GM23338 (cell line): ENCODE data around the gene AGPAT4.

Experiments used
- CREB1 ChIP-seq: fragments of 250-450 bp; sonication (Bioruptor Pico); IDR thresholded peaks from 2 replicates; pipeline ENCODE4 v1.5.0; 2020; ENCODE audit warnings: low read depth, mild to moderate bottlenecking, moderate library complexity
- CTCF ChIP-seq, 2 experiments: fragments of 200-600 bp in 1 of 2; sonication (generic) in 1 of 2; conservative IDR thresholded peaks; 2 replicates each; pipeline versions ENCODE4 v1.5.1 to v1.6.1; 2016 to 2017; ENCODE audit warnings: antibody characterized with exemption in 2 of 2, low read depth in 2 of 2, mild to moderate bottlenecking in 2 of 2, moderate library complexity in 1 of 2
- EZH2 ChIP-seq: fragments of 200-600 bp; sonication (generic); IDR thresholded peaks from one replicate; pipeline ENCODE4 v1.8.0; 2017; ENCODE audit warnings: antibody characterized with exemption, mild to moderate bottlenecking, low read depth; ENCODE audit not compliant: unreplicated experiment
- EZH2phosphoT487 ChIP-seq: fragments of 200-600 bp; sonication (generic); IDR thresholded peaks from one replicate; pipeline ENCODE4 v1.8.1; 2018; ENCODE audit warnings: antibody characterized with exemption; ENCODE audit not compliant: unreplicated experiment
- JUNB ChIP-seq: IDR thresholded peaks from one replicate; pipeline ENCODE4 v1.6.1; 2016; ENCODE audit warnings: antibody characterized with exemption; ENCODE audit not compliant: unreplicated experiment
- NANOG ChIP-seq: IDR thresholded peaks from 2 replicates; pipeline ENCODE4 v1.6.1; 2016; ENCODE audit warnings: antibody characterized with exemption, borderline replicate concordance
- POLR2AphosphoS5 ChIP-seq: IDR thresholded peaks from 2 replicates; pipeline ENCODE4 v1.6.1; 2016; ENCODE audit warnings: antibody characterized with exemption, low read depth
- REST ChIP-seq: IDR thresholded peaks from one replicate; pipeline ENCODE4 v1.6.1; 2018; ENCODE audit warnings: antibody characterized with exemption; ENCODE audit not compliant: unreplicated experiment
- ZNF114 ChIP-seq: fragments of 250-450 bp; sonication (Bioruptor Pico); IDR thresholded peaks from 2 replicates; pipeline ENCODE4 v1.5.0; 2020; ENCODE audit warnings: mild to moderate bottlenecking, moderate library complexity
- ZNF331 ChIP-seq: fragments of 250-450 bp; sonication (Bioruptor Pico); IDR thresholded peaks from 2 replicates; pipeline ENCODE4 v1.5.0; 2020; ENCODE audit warnings: low read depth, mild to moderate bottlenecking, moderate library complexity

- no peak for TF ChIP-seq CTCF (conservative IDR thresholded peaks at IDR 0.05; ENCODE audit: low read depth in 2 of 2)
- no peak for TF ChIP-seq EZH2
- TF ChIP-seq CREB1 (CRISPR knock-in tag), result no peak
- TF ChIP-seq REST, result no peak
- TF ChIP-seq POLR2AphosphoS5, result no peak
- no peak for TF ChIP-seq EZH2phosphoT487
- no peak for TF ChIP-seq JUNB
- TF ChIP-seq NANOG, result no peak
- TF ChIP-seq ZNF331 (CRISPR knock-in tag), result no peak
- TF ChIP-seq ZNF114 (CRISPR knock-in tag), result no peak
These were observed 156.6 kb downstream of the AGPAT4 start for GRCh38 chr6:161117308-161117707.
